Measurements from ENCODE around the gene METTL2B.
A peak's percentile ranks its signal among the peaks of the same experiment; 100 is the strongest.
"Not testable (repeated sequence)": the region's sequence is repeated elsewhere in the genome, so short reads cannot be mapped to it uniquely, and the experiment has no call there.

METTL2B gene

DNA sequence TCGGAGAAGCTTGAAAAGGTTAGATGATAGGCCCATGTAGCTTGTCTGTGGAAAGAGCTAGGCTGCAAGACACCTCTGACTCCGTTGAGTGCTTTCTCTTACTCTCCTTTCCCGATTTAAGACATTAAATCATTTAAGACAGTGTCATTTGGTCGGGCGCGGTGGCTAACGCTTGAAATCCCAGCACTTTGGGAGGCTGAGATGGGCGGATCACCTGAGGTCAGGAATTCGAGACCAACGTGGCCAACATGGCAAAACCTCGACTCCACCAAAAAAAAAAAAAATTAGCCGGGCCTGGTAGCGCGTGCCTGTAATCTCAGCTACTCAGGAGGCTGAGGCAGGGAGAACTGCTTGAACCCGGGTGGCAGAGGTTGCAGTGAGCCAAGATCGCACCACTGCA lies 52.6 kb downstream of the METTL2B start:
- not testable (repeated sequence) for DNase-seq

DNA sequence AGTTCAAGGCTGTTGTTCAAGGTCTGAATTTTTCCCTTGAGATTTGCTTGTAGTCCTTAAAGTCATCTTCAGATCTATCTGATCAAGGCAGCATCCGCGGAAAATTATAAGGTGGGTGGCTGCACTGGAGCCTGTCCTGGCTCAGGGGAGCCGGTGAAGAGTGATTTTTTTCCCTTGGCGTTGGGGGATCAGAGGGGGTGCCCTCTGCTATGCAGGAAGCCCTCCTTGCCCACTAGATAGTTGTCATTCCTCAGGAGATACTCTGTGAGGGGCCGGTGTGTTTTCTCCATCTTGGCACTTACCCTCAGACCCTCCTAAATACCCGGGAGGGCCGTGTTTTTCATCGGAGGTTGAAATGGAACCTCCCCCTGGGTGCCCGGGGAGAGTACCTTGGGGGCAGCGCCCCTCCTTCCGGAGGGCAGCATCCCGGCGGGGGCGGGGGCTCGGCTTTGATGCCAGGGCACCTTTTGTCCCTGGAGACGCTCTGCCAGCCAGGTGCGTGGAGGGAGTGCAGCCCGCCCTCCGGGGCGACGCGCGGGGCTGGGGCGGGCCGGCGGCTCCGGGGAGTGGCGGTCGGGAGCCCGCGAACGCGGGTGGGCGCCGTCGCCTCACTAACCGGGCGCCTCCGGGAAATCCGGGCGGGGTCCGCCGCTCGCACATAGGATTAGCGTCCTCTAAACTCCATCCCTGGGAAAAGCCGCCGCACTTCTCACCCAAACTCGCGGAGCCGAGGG lies 53.7 kb downstream of the METTL2B start:
- not testable (repeated sequence) for DNase-seq

DNA sequence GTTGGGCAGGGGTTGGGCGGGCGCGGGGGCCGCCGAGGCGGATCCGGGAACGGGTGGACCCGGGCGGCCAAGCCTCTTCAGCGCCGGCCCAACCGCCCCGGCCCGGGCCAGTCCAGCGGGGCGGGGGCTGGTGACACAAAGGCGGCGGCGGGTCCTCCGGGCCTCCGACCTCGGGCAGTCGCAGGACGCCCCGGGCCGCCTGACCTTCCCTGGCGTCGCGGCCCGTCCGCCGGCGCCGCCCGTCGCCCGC lies 54.2 kb downstream of the METTL2B start:
- DNase-seq = no peak

DNA sequence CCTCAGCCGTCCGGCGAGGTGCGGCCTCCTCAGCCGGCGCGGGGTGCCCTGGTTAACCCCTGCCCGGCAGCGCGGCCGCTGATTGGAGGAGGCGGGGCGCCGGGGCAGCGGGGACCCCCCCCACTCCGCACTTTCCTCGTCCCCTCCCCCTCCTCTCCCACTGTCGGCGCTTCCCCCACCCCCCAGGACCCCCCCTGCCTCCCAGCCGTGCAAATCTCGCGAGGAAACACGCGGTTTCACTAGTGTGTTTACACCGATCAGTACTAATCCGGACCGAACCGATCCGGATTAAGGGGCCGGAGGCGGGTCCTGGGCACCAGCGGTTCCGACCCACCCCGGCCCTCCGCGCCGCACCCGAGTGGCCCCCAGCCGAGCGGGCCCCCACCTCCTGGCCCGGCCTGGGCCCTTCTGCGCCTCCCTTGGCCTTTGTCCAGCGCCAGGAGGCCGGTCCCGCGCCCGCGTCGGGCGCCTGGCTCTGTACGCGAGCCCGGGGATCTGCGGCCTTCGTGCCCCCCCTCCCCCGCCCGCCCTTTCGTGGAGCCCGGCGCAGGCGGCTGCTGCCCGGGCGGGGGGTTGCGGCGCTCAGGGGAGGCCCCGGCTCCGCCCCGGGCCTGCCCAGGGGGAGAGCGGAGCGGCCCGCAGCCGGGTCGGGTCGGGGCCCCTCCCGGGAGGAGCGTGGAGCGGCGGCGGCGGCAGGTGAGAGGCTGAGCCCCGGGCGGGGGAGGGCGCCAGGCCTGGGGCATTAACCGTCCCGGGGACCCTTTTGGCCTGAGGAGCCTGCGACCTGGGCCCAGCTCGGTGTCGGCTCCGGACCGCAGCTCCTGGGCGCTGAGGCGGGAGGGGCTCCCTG lies 54.8 kb downstream of the METTL2B start:
- DNase-seq = peak; percentile 67

DNA sequence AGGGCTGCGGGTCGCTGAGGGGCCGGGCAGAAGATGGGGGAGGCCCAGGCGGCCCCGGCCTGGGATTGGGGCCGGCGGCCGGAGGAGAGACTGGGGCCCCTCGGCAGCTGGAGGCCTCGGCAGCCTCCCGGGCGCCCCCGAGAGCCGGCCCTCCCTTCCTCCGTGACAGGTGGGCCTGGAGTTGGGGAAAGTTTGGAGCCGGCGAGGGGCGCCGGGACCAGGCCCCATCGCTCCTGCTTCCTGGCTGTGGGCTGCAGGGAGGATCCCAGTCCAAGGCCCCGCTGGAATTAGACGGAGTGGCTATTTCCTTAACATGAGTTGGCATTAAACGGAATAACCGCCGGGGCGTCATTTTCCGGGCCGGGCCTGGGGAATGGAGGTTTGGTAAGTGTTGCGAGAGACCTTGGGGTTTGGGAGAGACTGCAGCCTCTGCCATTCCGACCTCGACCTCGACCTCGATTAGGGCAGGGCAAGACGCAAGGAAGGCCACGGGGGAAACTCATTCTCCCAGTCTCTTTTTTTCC lies 55.5 kb downstream of the METTL2B start:
- DNase-seq = peak; percentile 49

DNA sequence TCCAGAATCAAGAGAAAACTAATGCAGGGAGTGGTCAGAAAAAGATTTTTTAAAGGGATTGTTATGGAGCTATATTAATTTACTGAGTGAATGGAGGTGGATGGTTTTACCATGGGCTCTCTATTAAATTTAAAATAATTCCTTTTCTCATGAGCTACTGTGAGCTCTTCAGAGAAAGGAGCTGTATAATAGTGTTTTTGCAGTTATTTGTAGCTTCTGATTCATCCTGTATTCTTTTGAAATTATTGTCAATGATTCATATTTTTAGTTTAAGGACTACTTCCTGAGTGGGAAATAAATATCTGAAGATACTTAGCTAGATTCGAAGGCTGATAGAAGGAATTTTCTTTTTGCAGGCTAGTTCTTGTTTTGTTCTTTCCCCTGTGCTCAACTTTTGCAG lies 56.4 kb downstream of the METTL2B start:
- DNase-seq = not testable (repeated sequence)

DNA sequence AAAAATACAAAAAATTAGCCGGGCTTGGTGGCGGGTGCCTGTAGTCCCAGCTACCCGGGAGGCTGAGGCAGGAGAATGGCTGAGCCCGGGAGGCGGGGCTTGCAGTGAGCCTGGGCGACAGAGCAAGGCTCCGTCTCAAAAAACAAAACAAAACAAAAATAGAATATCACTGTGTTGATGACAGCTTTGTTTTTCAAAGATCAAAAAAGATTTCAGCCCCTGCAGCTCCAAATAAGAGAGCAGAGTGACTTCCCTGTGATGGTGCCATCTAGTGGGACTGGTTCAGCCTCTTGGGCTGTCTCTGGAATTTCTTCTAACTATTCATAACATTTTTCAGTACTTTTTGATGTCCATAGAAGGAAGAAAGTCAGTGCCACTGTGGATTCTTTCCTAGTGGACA lies 60.9 kb downstream of the METTL2B start:
- not testable (repeated sequence) for DNase-seq

DNA sequence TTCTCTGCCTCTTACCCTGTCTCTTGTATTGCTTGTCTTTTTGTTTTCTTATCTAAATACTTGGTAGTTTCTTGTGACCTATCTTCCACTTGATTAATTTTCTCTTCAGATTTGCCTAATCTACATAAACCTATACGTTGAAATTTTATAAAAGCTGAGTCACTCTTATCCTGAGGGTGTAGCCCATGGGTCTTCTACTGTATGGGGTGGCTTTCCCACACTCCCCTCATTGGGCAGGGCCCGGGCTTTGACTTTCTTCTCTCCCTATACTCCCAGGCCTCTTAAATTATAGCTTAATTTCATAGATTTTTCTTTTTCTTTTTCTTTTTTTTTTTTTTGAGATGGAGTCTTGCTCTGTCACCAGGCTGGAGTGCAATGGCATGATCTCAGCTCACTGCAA lies 66.0 kb downstream of the METTL2B start:
- DNase-seq = not testable (repeated sequence)

DNA sequence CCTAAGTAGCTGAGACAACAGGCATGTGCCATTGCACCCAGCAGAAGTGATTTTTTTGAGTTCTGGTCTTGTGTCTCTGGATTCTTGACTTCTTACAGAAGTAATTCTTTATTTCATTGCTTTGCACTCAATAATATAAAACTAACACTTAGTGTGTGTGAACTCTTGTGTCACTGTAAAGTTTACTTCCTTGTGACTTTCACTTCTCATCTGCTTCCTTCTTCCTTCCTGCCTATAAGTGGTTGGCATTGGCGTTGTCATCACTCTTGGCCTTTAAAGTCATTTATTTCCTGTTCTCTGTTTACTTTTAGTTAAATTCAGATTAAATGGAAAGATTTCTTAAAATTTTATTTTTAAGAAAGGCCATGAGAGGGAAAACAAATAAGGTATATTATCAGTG lies 66.8 kb downstream of the METTL2B start:
- not testable (repeated sequence) for DNase-seq

DNA sequence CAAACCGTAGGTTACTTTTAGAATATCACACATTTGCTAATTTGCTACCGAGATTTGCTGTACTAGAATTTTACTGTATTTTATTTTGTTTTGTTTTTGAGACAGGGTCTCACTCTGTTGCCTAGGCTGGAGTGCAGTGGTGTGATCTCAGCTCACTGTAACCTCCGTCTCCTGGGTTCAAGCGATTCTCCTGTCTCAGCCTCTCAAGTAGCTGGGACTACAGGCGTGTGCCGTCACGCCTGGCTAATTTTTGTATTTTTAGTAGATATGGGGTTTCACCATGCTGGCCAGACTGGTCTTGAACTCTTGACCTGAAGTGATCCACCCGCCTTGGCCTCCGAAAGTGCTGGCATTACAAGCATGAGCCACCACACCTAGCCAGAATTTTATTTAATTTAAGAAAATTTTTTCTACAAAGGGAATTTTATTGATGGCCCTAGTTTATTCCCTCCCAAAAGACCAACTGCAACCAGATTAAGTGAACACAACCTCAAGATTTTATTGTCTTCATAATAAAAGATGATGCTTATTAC lies 69.8 kb downstream of the METTL2B start:
- not testable (repeated sequence) for DNase-seq

DNA sequence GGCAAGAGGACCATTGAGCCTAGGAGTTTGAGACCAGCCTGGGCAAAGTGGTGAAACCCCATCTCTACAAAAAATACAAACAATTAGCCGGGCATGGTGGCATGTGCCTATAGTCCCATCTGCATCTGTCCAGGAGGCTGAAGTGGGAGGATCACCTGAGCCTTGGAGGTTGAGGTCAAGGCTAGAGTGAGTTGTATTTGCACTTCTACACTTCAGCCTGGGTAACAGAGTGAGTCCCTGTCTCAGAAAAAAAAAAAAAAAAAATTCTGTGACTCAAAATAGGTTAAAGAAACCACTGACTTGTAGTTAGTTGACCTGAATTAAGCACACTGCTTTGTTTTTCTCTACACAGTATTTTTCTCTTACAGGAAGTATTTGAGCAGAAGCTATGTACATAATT lies 74.4 kb downstream of the METTL2B start:
- no peak for DNase-seq

DNA sequence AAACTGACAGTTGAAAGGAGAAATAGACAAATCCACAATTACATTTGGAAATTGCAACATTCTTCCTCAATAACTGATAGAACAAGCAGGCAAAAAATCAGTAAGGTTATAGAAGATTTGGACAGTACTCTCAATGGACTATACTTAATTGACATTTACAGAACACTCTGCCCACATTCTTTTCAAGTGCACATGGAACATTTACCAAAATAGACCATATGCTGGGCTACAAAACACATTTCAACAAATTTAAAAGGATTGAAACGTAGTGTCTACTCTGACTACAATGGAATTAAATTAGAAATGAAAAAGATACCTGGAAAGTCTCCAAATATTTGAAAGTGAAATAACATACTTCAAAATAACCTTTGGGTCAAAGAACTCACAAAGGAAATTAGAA lies 77.8 kb downstream of the METTL2B start:
- DNase-seq = not testable (repeated sequence)
